Cardiac muscle cell (in vitro differentiated cells and primary cell): ENCODE results near the gene PIEZO1. TPM values are rescaled to one million over a fixed set of nuclear protein-coding genes. Genes with fewer than 3 reads are reported as not detected.

Experiments
- DNase-seq, 2 donors: peaks; one replicate each; pipeline versions ENCODE4 v3.0.0 to v3.0.0-alpha.2; 2010 to 2017; ENCODE audit warnings: low read depth in 1 of 2, low spot score in 1 of 2
- H3K27ac ChIP-seq: fragments of 200-600 bp; sonication (generic); 2 replicates; pipeline ENCODE4 v1.5.1; 2016
- H3K27me3 ChIP-seq: fragments of 200-600 bp; sonication (generic); 2 replicates; pipeline ENCODE4 v1.6.0; 2016; ENCODE audit warnings: control low read depth
- H3K36me3 ChIP-seq: fragments of 200-600 bp; sonication (generic); 2 replicates; pipeline ENCODE4 v1.5.1; 2016; ENCODE audit warnings: control low read depth
- H3K4me1 ChIP-seq: fragments of 200-600 bp; sonication (generic); 2 replicates; pipeline ENCODE4 v1.8.1; 2017; ENCODE audit warnings: low read depth, mild to moderate bottlenecking, mixed run types
- H3K4me3 ChIP-seq: fragments of 200-600 bp; sonication (generic); 2 replicates; pipeline ENCODE4 v1.5.1; 2016; ENCODE audit warnings: mild to moderate bottlenecking
- H3K9me3 ChIP-seq: fragments of 200-600 bp; sonication (generic); 2 replicates; pipeline ENCODE4 v1.5.1; 2017; ENCODE audit warnings: low read depth, mild to moderate bottlenecking, control low read depth
- polyA plus RNA-seq: library from polyadenylated mRNA; unstranded; fragments of >200 nt; fragmentation: Nextera tagmentation; extraction: Ambion mirVana; gene quantifications from 2 replicates; pipeline ENCODE4 v1.2.1, GENCODE V29; 2016
- total RNA-seq: library from RNA; depleted of rRNA; stranded (reverse); fragments of >200 nt; gene quantifications from 2 replicates; pipeline ENCODE4 v1.2.3, GENCODE V29; 2016
- TF ChIP-seq, protein P1 (sequence below): IDR thresholded peaks from 2 replicates; pipeline ENCODE4 v1.5.1; 2012; ENCODE audit warnings: low read depth, mild to moderate bottlenecking, low read length

The PIEZO1 gene
- total and polyA plus RNA-seq, 2 experiments from 2014 or later: 32.7 to 121 TPM

DNA sequence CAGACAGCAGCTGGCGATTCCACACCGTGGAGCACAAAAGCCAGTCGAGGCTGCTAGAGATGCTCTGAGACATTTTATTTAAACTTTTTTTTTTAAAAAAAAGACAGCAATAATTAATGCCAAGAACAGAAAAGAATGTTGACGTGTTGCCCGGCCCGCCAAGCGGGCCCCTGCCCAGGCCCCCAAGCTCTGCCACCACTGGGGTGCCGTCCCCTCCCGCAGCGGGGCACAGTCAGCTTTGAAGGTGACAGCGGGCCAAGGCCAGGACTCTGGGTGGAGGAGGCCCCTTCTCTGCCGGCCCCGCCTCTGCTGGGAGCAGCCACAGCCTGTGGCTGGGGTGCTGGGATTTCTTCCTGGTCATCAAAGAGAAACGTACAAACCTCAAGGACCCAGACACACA lies 88.6 kb downstream of the PIEZO1 start:
- no peaks in the 10 kb centered on the region for H3K27me3 ChIP-seq
- peaks cover 7% of the 10 kb centered on the region for H3K36me3 ChIP-seq
- H3K27ac ChIP-seq: no peak overlapping the region
- DNase-seq: no peak
- H3K9me3 ChIP-seq: no peaks in the 10 kb centered on the region
- H3K4me3 ChIP-seq: no peak overlapping the region
- H3K4me1 ChIP-seq: peaks cover 6% of the 10 kb centered on the region
- TF ChIP-seq, protein P1, sequence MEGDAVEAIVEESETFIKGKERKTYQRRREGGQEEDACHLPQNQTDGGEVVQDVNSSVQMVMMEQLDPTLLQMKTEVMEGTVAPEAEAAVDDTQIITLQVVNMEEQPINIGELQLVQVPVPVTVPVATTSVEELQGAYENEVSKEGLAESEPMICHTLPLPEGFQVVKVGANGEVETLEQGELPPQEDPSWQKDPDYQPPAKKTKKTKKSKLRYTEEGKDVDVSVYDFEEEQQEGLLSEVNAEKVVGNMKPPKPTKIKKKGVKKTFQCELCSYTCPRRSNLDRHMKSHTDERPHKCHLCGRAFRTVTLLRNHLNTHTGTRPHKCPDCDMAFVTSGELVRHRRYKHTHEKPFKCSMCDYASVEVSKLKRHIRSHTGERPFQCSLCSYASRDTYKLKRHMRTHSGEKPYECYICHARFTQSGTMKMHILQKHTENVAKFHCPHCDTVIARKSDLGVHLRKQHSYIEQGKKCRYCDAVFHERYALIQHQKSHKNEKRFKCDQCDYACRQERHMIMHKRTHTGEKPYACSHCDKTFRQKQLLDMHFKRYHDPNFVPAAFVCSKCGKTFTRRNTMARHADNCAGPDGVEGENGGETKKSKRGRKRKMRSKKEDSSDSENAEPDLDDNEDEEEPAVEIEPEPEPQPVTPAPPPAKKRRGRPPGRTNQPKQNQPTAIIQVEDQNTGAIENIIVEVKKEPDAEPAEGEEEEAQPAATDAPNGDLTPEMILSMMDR: no peak

DNA sequence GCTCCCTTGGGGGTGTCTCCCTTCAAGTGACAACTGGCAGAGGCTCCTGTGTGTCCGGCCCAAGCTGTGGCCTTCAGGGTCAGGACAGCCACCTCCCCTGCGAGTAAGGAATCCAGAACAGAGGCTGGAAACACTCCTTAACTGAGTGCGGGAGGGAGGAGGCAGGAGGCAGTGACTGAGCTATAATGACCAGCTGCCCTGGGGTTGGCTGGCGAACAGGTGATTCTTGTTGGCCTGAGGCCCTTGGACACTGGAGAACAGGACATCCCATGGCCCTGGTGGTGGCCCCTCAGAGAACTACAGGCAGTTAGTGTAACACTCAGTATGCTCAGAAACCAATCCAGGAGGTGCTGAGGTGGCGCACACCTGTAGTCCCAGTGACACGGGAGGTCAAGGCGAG lies 89.3 kb downstream of the PIEZO1 start:
- TF ChIP-seq, protein P1: no peak
- Histone ChIP-seq H3K27me3 (no peaks in the 10 kb centered on the region), H3K36me3 (peaks cover 7% of the 10 kb centered on the region), H3K4me1 (peaks cover 6% of the 10 kb centered on the region), H3K27ac (no peak overlapping the region), H3K9me3 (no peaks in the 10 kb centered on the region), H3K4me3 (no peak overlapping the region)
- no peak for DNase-seq

DNA sequence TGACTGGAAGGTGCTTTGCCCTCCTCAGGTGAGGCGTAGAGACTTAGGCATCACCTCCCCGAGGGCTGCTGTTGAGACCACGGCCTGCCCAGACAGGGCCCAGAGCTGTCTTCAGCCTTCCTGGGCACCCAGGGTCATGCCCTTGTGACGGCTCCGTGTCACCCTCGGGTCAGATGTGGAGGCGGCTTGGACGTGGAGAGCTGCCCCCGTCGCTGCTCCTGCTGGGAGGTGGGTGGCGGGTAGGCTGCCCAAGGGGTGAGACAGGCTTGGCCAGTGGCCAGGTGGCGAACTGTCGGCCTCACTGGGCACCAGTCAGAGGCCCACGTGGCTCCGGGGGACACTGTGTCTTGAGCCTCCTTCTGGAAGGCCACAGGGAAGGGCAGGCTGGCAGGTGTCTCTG lies 89.8 kb downstream of the PIEZO1 start:
- TF ChIP-seq, protein P1: no peak
- DNase-seq: no peak
- H3K27ac ChIP-seq: no peak overlapping the region
- no peaks in the 10 kb centered on the region for H3K27me3 ChIP-seq
- peaks cover 7% of the 10 kb centered on the region for H3K36me3 ChIP-seq
- no peak overlapping the region for H3K4me3 ChIP-seq
- H3K9me3 ChIP-seq: no peaks in the 10 kb centered on the region
- H3K4me1 ChIP-seq: peaks cover 6% of the 10 kb centered on the region

DNA sequence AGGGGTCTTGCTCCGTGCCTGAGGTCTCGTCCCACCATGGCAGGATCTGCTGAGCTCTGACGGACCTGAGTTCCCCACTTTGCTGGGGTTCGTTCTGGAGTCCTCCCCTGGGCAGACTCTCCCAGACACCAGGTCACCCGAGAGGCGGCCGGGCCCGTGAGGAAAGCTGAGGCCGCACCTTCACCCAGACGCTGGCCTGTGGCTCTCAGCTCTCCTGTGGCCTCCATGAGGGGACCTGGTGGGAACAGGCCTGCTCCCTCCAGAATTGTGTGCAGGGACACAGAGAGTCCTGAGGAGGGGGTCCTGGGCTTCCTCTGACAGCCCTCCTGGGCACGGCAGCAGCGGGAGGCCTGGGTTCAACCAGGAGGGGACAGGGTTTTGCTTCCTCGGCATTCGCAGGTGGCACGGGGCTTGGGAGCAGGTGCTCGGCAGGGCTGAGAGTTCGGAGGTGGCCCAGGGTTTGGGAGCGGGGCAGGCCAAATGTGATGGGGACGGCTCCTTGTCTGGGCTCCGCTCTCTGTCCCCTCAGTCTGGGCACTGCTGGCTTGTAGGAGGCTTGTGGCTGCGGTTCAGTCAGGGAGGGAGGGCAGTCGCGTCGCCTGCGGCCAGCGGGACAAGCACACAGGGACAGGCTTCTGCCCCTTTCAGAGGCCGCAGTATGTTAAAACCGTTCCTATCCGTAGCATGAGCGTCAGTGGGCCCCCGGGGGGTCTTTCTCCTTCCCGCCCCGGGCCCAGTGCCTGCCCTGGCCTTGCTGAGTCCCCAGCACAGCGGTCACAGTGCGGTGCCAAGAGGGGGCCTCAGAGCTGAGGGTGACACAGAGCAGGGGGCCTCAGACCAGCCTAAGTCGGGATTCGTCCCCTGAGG lies 90.6 kb downstream of the PIEZO1 start:
- H3K4me1 ChIP-seq: peaks cover 6% of the 10 kb centered on the region
- DNase-seq: no peak
- H3K27ac ChIP-seq: no peak overlapping the region
- peaks cover 7% of the 10 kb centered on the region for H3K36me3 ChIP-seq
- TF ChIP-seq, protein P1: no peak
- H3K4me3 ChIP-seq: no peak overlapping the region
- no peaks in the 10 kb centered on the region for H3K27me3 ChIP-seq
- no peaks in the 10 kb centered on the region for H3K9me3 ChIP-seq

DNA sequence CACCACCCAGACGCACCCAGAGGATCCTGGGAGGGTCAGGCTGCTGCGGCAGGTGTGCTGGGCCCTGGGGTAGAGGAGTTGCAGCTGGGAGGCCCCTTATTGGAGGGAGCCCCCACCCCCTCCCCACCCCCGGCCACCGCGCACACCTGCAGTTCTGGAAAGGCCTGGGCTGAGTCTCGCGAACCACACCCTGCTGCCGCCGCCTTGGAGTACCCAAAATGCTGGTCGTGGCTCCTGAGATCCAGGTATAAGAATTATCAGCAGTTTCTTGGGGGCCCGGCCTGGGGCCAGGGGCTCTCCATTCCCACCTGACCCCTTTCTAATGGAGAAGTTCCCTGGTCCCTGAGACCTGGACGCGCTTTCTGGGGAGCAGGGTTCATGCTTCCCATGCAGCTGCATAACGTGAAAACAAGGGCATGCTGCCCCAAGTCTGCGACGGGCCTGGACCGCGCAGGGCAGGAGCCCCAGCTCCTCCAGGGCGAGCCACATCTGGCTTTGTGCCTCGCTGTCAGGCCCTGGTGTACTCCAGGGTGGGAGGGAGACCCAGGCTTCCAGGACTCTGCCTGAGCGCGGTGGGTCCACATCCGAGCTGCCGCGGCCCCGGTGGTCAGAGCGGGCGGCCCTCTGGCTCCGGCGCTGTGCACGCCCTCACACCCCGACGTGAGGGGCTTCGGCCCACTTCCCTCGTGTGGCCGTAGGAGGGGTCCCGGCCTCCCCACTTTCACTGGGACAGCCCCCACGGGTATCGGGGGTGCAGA lies 91.4 kb downstream of the PIEZO1 start:
- Histone ChIP-seq H3K36me3 (peaks cover 7% of the 10 kb centered on the region), H3K27me3 (no peaks in the 10 kb centered on the region), H3K4me1 (peaks cover 9% of the 10 kb centered on the region), H3K4me3 (no peak overlapping the region), H3K9me3 (no peaks in the 10 kb centered on the region), H3K27ac (no peak overlapping the region)
- no peak for DNase-seq
- TF ChIP-seq, protein P1: no peak
